ENCODE measurements around the gene SPTBN1.

SPTBN1 gene

GRCh38 chr2:54628418-54628817, 172.3 kb downstream of the SPTBN1 start:
- DNase-seq (ENCODE audit: low read depth in 1 of 2, low spot score in 1 of 2) = no peak

GRCh38 chr2:54628957-54629356, 172.8 kb downstream of the SPTBN1 start:
- DNase-seq (ENCODE audit: low read depth in 1 of 2, low spot score in 1 of 2) = no peak

- DNase-seq (ENCODE audit: low read depth in 1 of 2, low spot score in 1 of 2) = no peak
These were observed 173.3 kb downstream of the SPTBN1 start for GRCh38 chr2:54629390-54629789.

- DNase-seq (ENCODE audit: low read depth in 1 of 2, low spot score in 1 of 2) = no peak
These were observed 174.1 kb downstream of the SPTBN1 start for GRCh38 chr2:54629914-54630857.

GRCh38 chr2:54630858-54631497, 174.9 kb downstream of the SPTBN1 start:
- DNase-seq (ENCODE audit: low read depth in 1 of 2, low spot score in 1 of 2) = no peak

GRCh38 chr2:54631755-54632154, 175.6 kb downstream of the SPTBN1 start:
- DNase-seq (ENCODE audit: low read depth in 1 of 2, low spot score in 1 of 2) = no peak

- no peak for DNase-seq (ENCODE audit: low read depth in 1 of 2, low spot score in 1 of 2)
These were observed 176.9 kb downstream of the SPTBN1 start for GRCh38 chr2:54632733-54633692.

GRCh38 chr2:54634021-54634420, 177.9 kb downstream of the SPTBN1 start:
- DNase-seq (ENCODE audit: low read depth in 1 of 2, low spot score in 1 of 2) = no peak

GRCh38 chr2:54634564-54635511, 178.7 kb downstream of the SPTBN1 start:
- DNase-seq (ENCODE audit: low read depth in 1 of 2, low spot score in 1 of 2) = no peak

GRCh38 chr2:54635554-54636152, 179.5 kb downstream of the SPTBN1 start:
- no peak for DNase-seq (ENCODE audit: low read depth in 1 of 2, low spot score in 1 of 2)

- DNase-seq (ENCODE audit: low read depth in 1 of 2, low spot score in 1 of 2) = no peak
These were observed 180.4 kb downstream of the SPTBN1 start for GRCh38 chr2:54636415-54637139.

- no peak for DNase-seq (ENCODE audit: low read depth in 1 of 2, low spot score in 1 of 2)
These were observed 182.0 kb downstream of the SPTBN1 start for GRCh38 chr2:54638103-54638502.

- no peak for DNase-seq (ENCODE audit: low read depth in 1 of 2, low spot score in 1 of 2)
These were observed 182.7 kb downstream of the SPTBN1 start for GRCh38 chr2:54638774-54639187.

GRCh38 chr2:54639609-54640008, 183.5 kb downstream of the SPTBN1 start:
- no peak for DNase-seq (ENCODE audit: low read depth in 1 of 2, low spot score in 1 of 2)

- DNase-seq (ENCODE audit: low read depth in 1 of 2, low spot score in 1 of 2) = no peak
These were observed 184.9 kb downstream of the SPTBN1 start for GRCh38 chr2:54640834-54641540.

- DNase-seq (ENCODE audit: low read depth in 1 of 2, low spot score in 1 of 2) = no peak
These were observed 185.9 kb downstream of the SPTBN1 start for GRCh38 chr2:54641988-54642387.

GRCh38 chr2:54642677-54643430, 186.7 kb downstream of the SPTBN1 start:
- no peak for DNase-seq (ENCODE audit: low read depth in 1 of 2, low spot score in 1 of 2)

- no peak for DNase-seq (ENCODE audit: low read depth in 1 of 2, low spot score in 1 of 2)
These were observed 188.1 kb downstream of the SPTBN1 start for GRCh38 chr2:54644236-54644635.
